ENCODE results near the gene PIBF1.
"Not testable (repeated sequence)": the region's sequence is repeated elsewhere in the genome, so short reads cannot be mapped to it uniquely, and the experiment has no call there.

Gene PIBF1

GRCh38 chr13:72868229-72868628 lies 86.3 kb downstream of the PIBF1 start:
- H3K9me3 ChIP-seq (ENCODE audit: insufficient read depth, low read depth, low read length), result no peaks in the 10 kb centered on the region; the same call in 1 of the 2 replicates
- H3K9ac ChIP-seq (ENCODE audit: low read depth, low read length), result no peak overlapping the region
- H3K27ac ChIP-seq (ENCODE audit: low read length), result no peak overlapping the region
- H3K4me3 ChIP-seq (ENCODE audit: low read length), result no peak overlapping the region
- H3K36me3 ChIP-seq (ENCODE audit: insufficient read depth, low read depth, low read length), result no peaks in the 10 kb centered on the region
- H3K27me3 ChIP-seq (ENCODE audit: insufficient read depth, low read length), result no peaks in the 10 kb centered on the region
- no peaks in the 10 kb centered on the region for H3K4me1 ChIP-seq (ENCODE audit: insufficient read depth, low read length)

- Histone ChIP-seq H3K9me3 (ENCODE audit: insufficient read depth, low read depth, low read length) (no peaks in the 10 kb centered on the region; the same call in 1 of the 2 replicates), H3K4me1 (ENCODE audit: insufficient read depth, low read length) (no peaks in the 10 kb centered on the region), H3K36me3 (ENCODE audit: insufficient read depth, low read depth, low read length) (no peaks in the 10 kb centered on the region), H3K9ac (ENCODE audit: low read depth, low read length) (no peak overlapping the region), H3K4me3 (ENCODE audit: low read length) (no peak overlapping the region), H3K27ac (ENCODE audit: low read length) (no peak overlapping the region), H3K27me3 (ENCODE audit: insufficient read depth, low read length) (no peaks in the 10 kb centered on the region)
Measured at GRCh38 chr13:72875233-72875632, 93.3 kb downstream of the PIBF1 start.

GRCh38 chr13:72884101-72884500 lies 102.2 kb downstream of the PIBF1 start:
- no peak overlapping the region for H3K4me3 ChIP-seq (ENCODE audit: low read length)
- no peak overlapping the region for H3K9ac ChIP-seq (ENCODE audit: low read depth, low read length)
- no peaks in the 10 kb centered on the region for H3K36me3 ChIP-seq (ENCODE audit: insufficient read depth, low read depth, low read length)
- H3K4me1 ChIP-seq (ENCODE audit: insufficient read depth, low read length), result no peaks in the 10 kb centered on the region
- no peak overlapping the region for H3K27ac ChIP-seq (ENCODE audit: low read length)
- H3K27me3 ChIP-seq (ENCODE audit: insufficient read depth, low read length), result no peaks in the 10 kb centered on the region
- no peaks in the 10 kb centered on the region; the same call in 1 of the 2 replicates for H3K9me3 ChIP-seq (ENCODE audit: insufficient read depth, low read depth, low read length)

- Histone ChIP-seq H3K9ac (ENCODE audit: low read depth, low read length) (no peak overlapping the region), H3K4me1 (ENCODE audit: insufficient read depth, low read length) (no peaks in the 10 kb centered on the region; the same call in 1 of the 2 replicates), H3K27ac (ENCODE audit: low read length) (no peak overlapping the region), H3K36me3 (ENCODE audit: insufficient read depth, low read depth, low read length) (no peaks in the 10 kb centered on the region), H3K4me3 (ENCODE audit: low read length) (no peak overlapping the region), H3K27me3 (ENCODE audit: insufficient read depth, low read length) (no peaks in the 10 kb centered on the region), H3K9me3 (ENCODE audit: insufficient read depth, low read depth, low read length) (no peaks in the 10 kb centered on the region)
Measured at GRCh38 chr13:72886272-72887067, 104.5 kb downstream of the PIBF1 start.

GRCh38 chr13:72889495-72889894 lies 107.6 kb downstream of the PIBF1 start:
- H3K36me3 ChIP-seq (ENCODE audit: insufficient read depth, low read depth, low read length), result peaks cover 4% of the 10 kb centered on the region; the same call in 1 of the 2 replicates
- no peaks in the 10 kb centered on the region for H3K27me3 ChIP-seq (ENCODE audit: insufficient read depth, low read length)
- no peaks in the 10 kb centered on the region; the same call in 1 of the 2 replicates for H3K4me1 ChIP-seq (ENCODE audit: insufficient read depth, low read length)
- H3K27ac ChIP-seq (ENCODE audit: low read length), result no peak overlapping the region
- no peak overlapping the region for H3K4me3 ChIP-seq (ENCODE audit: low read length)
- H3K9ac ChIP-seq (ENCODE audit: low read depth, low read length), result no peak overlapping the region
- no peaks in the 10 kb centered on the region for H3K9me3 ChIP-seq (ENCODE audit: insufficient read depth, low read depth, low read length)

- no peaks in the 10 kb centered on the region for H3K27me3 ChIP-seq (ENCODE audit: insufficient read depth, low read length)
- H3K4me3 ChIP-seq (ENCODE audit: low read length), result no peak overlapping the region
- H3K4me1 ChIP-seq (ENCODE audit: insufficient read depth, low read length), result no peaks in the 10 kb centered on the region; the same call in 1 of the 2 replicates
- H3K27ac ChIP-seq (ENCODE audit: low read length), result no peak overlapping the region
- peaks cover 5% of the 10 kb centered on the region for H3K36me3 ChIP-seq (ENCODE audit: insufficient read depth, low read depth, low read length)
- H3K9ac ChIP-seq (ENCODE audit: low read depth, low read length), result no peak overlapping the region
- H3K9me3 ChIP-seq (ENCODE audit: insufficient read depth, low read depth, low read length), result peaks cover under 1% of the 10 kb centered on the region; the same call in 1 of the 2 replicates
Measured at GRCh38 chr13:72890546-72890945, 108.6 kb downstream of the PIBF1 start.

GRCh38 chr13:72891423-72891822 lies 109.5 kb downstream of the PIBF1 start:
- peaks cover 12% of the 10 kb centered on the region for H3K36me3 ChIP-seq (ENCODE audit: insufficient read depth, low read depth, low read length)
- no peaks in the 10 kb centered on the region; the same call in 1 of the 2 replicates for H3K4me1 ChIP-seq (ENCODE audit: insufficient read depth, low read length)
- peaks cover 9% of the 10 kb centered on the region for H3K9me3 ChIP-seq (ENCODE audit: insufficient read depth, low read depth, low read length)
- no peak overlapping the region for H3K4me3 ChIP-seq (ENCODE audit: low read length)
- no peaks in the 10 kb centered on the region for H3K27me3 ChIP-seq (ENCODE audit: insufficient read depth, low read length)
- H3K27ac ChIP-seq (ENCODE audit: low read length), result no peak overlapping the region
- no peak overlapping the region for H3K9ac ChIP-seq (ENCODE audit: low read depth, low read length)

- no peaks in the 10 kb centered on the region for H3K4me1 ChIP-seq (ENCODE audit: insufficient read depth, low read length)
- no peaks in the 10 kb centered on the region for H3K27me3 ChIP-seq (ENCODE audit: insufficient read depth, low read length)
- H3K9ac ChIP-seq (ENCODE audit: low read depth, low read length), result no peak overlapping the region
- peaks cover 14% of the 10 kb centered on the region for H3K9me3 ChIP-seq (ENCODE audit: insufficient read depth, low read depth, low read length)
- H3K4me3 ChIP-seq (ENCODE audit: low read length), result no peak overlapping the region
- H3K27ac ChIP-seq (ENCODE audit: low read length), result no peak overlapping the region
- H3K36me3 ChIP-seq (ENCODE audit: insufficient read depth, low read depth, low read length), result peaks cover 12% of the 10 kb centered on the region
Measured at GRCh38 chr13:72896869-72897268, 114.9 kb downstream of the PIBF1 start.

- not testable (repeated sequence) for H3K4me1 ChIP-seq (ENCODE audit: insufficient read depth, low read length); H3K4me3 ChIP-seq (ENCODE audit: low read length); H3K27ac ChIP-seq (ENCODE audit: low read length); H3K36me3 ChIP-seq (ENCODE audit: insufficient read depth, low read depth, low read length); H3K9ac ChIP-seq (ENCODE audit: low read depth, low read length); H3K9me3 ChIP-seq (ENCODE audit: insufficient read depth, low read depth, low read length); H3K27me3 ChIP-seq (ENCODE audit: insufficient read depth, low read length)
Measured at GRCh38 chr13:72901546-72901945, 119.6 kb downstream of the PIBF1 start.

- H3K4me3 ChIP-seq (ENCODE audit: low read length), result no peak overlapping the region
- no peaks in the 10 kb centered on the region for H3K9me3 ChIP-seq (ENCODE audit: insufficient read depth, low read depth, low read length)
- no peak overlapping the region for H3K9ac ChIP-seq (ENCODE audit: low read depth, low read length)
- H3K4me1 ChIP-seq (ENCODE audit: insufficient read depth, low read length), result peaks cover 10% of the 10 kb centered on the region; the same call in 1 of the 2 replicates
- H3K27ac ChIP-seq (ENCODE audit: low read length), result no peak overlapping the region
- H3K27me3 ChIP-seq (ENCODE audit: insufficient read depth, low read length), result no peaks in the 10 kb centered on the region
- peaks cover 14% of the 10 kb centered on the region; the same call in 1 of the 2 replicates for H3K36me3 ChIP-seq (ENCODE audit: insufficient read depth, low read depth, low read length)
Measured at GRCh38 chr13:72908416-72908815, 126.5 kb downstream of the PIBF1 start.

GRCh38 chr13:72911981-72912380 lies 130.0 kb downstream of the PIBF1 start:
- H3K4me3 ChIP-seq (ENCODE audit: low read length), result no peak overlapping the region
- H3K9ac ChIP-seq (ENCODE audit: low read depth, low read length), result no peak overlapping the region
- H3K27ac ChIP-seq (ENCODE audit: low read length), result no peak overlapping the region
- H3K4me1 ChIP-seq (ENCODE audit: insufficient read depth, low read length), result peaks cover 3% of the 10 kb centered on the region; the same call in 1 of the 2 replicates
- H3K27me3 ChIP-seq (ENCODE audit: insufficient read depth, low read length), result no peaks in the 10 kb centered on the region
- peaks cover 14% of the 10 kb centered on the region; the same call in 1 of the 2 replicates for H3K36me3 ChIP-seq (ENCODE audit: insufficient read depth, low read depth, low read length)
- no peaks in the 10 kb centered on the region for H3K9me3 ChIP-seq (ENCODE audit: insufficient read depth, low read depth, low read length)

GRCh38 chr13:72920097-72920496 lies 138.2 kb downstream of the PIBF1 start:
- Histone ChIP-seq H3K4me3 (ENCODE audit: low read length) (no peak overlapping the region), H3K36me3 (ENCODE audit: insufficient read depth, low read depth, low read length) (no peaks in the 10 kb centered on the region), H3K9me3 (ENCODE audit: insufficient read depth, low read depth, low read length) (no peaks in the 10 kb centered on the region), H3K27ac (ENCODE audit: low read length) (no peak overlapping the region), H3K9ac (ENCODE audit: low read depth, low read length) (no peak overlapping the region), H3K27me3 (ENCODE audit: insufficient read depth, low read length) (no peaks in the 10 kb centered on the region), H3K4me1 (ENCODE audit: insufficient read depth, low read length) (no peaks in the 10 kb centered on the region)
